HK-2 (cell line): Measurements from ENCODE around the gene NEK9.
"Not testable (repeated sequence)": the region's sequence is repeated elsewhere in the genome, so short reads cannot be mapped to it uniquely, and the experiment has no call there.

Source experiments
- DNase-seq: peaks from one replicate; pipeline ENCODE4 v3.0.0-alpha.2; 2018; ENCODE audit not compliant: unreplicated experiment

The NEK9 gene

DNA sequence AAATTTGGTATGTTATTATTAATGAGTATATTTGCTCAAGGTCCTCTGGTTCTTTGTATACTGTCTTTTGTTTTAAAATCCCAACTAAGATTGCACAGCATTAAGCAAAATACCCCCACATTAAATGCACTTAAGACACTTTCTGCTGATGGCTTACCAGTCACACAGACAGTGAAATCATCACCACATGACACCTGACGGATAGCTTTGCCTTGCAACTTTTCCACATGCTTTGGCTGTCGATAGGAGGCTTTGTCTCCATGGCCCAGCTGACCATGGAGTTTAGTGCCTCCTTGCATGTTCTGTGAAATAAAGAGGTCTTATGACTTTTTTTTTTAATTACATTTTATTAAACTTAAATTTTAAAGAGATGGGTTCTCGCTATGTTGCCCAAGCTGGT lies 19.7 kb downstream of the NEK9 start:
- DNase-seq: no peak

DNA sequence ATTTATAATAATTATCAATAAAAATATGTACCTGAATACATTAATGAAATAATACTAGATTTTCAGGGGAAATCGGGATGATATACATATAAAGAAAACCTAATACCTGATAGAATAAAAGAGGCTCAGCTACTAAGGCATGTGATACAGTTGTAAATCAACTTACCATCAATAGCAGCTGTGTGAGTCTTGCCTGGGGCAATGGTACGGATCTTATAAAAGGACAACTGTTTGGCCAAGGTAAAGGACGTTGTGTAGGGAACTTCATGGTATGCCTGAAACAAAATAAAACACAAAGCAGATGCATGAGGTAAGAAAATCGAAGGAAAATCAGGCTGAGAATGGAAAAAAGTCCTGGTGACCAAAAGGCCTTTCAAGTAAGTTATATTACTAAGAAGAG lies 25.4 kb downstream of the NEK9 start:
- DNase-seq: no peak

DNA sequence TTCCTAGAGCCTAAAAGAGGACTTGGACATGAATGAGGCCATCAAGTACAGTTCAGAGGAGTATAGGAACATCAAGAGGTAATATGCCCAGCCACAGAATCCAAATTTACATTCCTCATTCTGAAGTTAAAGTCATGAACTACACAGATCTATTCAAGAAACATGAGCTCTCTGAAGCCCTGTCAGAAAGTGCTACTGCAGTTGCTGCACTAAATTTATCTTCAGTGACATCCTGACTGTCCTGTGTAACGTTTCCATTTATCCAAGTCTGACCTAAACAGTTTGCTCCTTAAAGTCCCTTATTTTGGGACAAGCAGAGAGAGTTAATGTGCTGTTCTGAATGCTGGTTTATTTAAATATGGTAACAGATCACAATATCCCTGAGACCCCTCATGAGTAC lies 28.2 kb downstream of the NEK9 start:
- no peak for DNase-seq

DNA sequence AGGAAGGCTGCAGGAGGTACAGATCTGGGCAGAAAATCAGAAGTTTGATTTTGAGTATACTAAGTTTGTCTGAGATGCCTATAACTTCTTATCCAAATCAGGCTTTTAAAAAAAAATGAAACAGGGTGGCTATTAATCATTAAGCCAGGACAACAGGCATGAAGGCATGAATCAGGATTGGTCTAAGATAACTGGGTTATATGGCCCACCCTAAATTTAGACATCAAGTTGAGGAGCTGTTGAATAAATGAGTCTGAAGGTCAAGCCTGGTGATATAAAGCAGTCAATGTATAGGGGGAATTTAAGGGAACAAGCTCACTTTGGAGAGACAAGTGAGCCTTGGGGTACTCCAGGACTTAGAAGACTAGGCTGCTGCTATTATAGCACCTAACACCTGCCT lies 28.6 kb downstream of the NEK9 start:
- DNase-seq: no peak

DNA sequence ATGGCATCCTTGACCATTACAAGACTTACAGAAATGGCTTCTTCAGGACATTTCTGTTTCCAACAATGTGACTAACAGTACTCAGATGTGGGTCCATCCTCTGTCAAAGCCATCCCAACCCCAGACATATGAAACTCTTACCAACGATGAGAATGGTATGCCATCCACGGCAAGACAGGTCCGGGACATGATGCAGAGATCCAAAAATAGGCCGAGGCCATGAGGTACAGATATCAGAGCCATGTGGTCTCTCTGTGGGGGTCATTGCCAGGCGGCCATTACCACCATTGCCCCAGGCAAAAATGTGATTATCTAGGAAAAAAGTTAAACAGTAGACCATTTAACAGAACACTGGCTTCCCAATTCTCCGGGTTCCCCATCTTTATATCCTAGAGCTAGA lies 29.9 kb downstream of the NEK9 start:
- DNase-seq: no peak

DNA sequence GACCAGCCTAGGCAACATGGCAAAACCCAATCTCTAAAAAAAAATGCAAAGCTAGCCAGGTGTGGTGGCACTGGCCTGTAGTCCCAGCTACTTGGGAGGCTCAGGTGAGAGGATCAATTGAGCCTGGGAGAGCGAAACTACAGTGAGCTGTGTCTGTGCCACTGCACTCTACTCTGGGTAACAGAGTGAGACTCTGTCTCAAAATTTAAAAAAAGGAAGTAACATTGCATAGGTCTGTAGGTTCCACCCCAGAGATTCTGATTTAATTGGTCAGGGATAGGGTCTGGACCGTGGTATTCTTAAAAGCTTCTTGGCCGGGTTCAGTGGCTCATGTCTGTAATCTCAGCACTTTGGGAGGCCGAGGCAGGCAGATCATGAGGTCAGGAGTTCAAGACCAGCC lies 31.2 kb downstream of the NEK9 start:
- DNase-seq: no peak

DNA sequence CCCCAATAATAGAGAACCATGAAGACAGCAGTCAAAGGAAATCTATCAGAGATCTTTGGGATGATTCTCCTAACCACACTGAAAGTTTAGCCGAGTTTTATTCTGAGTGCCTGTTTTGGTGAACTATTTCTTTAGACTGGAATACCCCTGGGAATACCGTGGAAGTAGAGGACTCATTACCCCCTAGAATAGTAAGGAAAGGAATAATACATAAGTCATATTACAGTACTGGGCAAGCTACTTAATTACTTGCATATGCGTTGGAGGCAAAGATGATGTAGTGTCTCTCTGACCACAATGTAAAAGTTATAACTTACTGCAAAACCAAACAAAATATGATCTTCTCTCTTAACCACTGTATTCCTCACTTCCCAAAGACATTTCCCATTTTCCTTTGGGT lies 32.0 kb downstream of the NEK9 start:
- DNase-seq: no peak

DNA sequence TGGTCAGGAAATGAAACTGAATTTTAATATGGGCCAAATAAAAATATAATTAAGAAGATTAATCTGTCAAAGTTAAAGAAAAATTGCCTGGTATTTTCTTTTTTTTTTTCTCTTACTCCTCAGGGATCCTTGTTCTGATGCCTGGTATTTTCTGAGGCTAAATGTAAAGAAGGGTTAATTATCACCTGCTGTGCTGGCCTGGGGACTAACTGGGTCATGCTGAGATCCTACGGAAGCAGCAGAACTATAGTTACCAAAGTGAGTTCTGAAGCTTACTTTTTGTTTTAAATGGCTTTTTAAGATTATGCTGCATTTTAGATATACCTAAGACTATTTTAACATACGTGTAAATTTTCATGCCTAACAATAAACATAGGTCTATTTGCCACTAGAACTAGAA lies 34.1 kb downstream of the NEK9 start:
- DNase-seq: no peak

DNA sequence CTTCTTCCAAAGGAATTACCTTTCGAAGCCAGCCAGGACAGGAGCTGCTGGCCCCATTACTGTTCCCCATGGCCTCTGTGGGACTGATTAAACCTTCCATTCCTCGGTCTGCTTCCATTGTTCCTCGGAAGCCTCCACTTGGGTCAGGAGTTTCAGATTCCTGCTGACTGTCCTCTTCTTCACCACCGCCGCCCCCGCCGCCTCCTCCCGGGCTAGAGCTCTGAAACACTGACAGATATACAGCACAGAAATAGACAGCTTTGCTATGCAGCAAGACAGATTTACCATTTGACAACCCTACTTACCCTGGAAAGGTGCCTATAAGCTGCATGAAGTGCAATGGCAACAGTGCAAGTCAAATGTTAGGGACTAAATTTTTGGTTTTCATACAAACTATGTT lies 35.6 kb downstream of the NEK9 start:
- no peak for DNase-seq

DNA sequence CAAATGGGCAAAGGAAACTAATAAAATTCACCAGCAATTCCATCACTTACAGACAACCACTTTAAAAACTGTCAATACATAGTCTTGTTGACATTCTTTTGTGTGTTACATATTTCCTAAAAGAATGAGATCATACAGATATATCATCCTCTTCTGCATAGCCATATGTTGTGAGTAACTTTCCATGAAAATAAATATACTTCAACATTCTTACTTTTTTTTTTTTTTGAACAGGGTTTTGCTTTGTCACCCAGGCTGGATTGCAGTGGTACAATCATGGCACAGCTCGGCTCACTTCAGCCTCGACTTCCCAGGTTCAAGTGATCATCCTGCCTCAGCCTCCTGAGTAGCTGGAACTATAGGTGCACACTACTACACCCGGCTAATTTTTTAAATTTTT lies 36.5 kb downstream of the NEK9 start:
- DNase-seq: no peak

DNA sequence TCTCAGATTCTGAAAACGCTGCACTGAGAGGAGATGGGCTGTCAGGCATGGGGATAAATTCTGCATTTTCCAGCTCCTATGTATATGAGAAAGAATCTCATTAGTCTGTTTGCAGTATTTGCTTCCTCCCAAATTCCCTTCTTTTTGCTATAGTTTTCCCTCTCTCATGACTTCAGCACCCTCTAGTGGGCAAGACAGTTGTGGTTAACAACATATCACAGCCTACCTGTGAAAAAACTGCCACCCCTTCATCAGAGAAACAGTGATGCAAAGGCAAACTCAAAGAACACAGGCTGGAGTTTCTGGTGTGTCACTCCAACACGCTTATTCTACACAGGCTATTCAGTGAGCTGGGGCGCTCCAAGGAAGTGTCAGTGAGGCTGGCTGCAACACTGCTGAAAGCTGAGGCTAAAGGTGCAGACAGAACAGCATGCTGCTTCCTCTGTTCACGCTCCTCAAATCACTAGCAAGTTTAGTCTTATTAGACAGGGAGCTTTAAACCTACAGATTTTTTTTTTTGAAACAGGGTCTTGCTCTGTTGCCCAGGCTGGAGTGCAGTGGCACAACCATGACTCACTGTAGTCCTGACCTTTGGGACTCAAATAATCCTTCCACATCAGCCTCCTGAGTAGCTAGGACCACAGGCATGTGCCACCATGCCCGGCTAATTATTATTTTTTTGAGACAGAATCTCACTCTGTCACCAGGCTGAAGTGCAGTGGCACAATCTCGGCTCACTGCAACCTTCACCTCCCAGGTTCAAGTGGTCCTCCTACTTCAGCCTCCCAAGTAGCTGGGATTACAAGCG lies 38.1 kb downstream of the NEK9 start:
- DNase-seq: peak; percentile 21

DNA sequence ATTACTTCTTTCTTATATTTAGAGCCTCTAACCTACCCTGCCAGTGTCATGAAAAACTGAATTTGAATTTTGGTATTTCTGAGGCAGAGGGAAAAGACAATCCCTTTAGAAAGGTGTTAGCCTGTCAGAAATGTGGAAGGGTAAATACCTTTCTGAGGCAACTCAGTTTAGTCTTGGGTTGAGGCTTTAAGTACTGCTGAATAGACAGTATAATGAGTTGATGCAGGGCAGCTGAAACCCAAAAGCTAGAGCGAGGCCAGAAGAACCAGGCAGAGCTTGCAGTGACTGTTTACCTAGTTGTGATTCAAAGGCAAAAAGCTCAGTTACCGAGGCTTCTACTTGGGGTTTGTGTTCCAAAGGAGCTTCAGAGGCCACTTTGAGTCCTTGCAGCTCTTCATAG lies 38.7 kb downstream of the NEK9 start:
- no peak for DNase-seq

DNA sequence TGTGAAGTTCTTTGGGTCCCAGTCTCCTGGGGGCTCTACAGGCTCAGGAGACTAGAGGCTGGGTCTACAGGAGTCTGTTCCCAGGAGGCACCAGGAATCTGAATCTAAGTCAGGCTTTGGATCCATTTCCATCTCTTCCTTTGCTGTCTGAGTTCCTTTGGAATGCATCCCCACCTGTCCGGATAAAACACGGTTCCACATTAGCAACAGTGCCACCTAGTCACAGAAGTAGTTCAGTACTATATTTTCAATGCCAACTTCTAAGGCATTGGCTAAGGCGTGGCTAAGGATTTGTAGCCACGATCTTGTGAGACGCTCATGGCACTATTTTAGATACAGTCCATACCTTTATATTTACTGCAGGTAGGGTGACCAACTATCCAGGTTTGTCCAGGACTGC lies 42.3 kb downstream of the NEK9 start:
- no peak for DNase-seq

DNA sequence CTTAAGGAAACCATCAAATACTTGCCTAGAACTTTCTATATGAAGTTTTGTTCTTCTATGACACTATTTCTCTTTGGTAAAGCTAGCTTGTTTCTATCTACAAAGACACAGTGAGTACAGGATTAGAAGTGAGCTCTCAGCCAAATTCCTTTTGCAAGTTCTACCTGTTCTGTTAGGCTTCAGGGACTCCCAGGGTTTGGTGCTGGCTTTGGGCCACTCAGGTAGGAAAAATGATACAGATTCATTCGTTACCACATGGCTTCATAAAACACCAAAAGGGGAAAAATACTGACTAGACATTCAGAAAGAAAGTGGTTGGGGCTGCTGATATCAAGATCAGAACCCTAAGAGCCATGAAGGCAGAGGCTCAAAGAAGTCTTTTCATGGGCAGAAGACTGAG lies 43.6 kb downstream of the NEK9 start:
- DNase-seq: no peak

DNA sequence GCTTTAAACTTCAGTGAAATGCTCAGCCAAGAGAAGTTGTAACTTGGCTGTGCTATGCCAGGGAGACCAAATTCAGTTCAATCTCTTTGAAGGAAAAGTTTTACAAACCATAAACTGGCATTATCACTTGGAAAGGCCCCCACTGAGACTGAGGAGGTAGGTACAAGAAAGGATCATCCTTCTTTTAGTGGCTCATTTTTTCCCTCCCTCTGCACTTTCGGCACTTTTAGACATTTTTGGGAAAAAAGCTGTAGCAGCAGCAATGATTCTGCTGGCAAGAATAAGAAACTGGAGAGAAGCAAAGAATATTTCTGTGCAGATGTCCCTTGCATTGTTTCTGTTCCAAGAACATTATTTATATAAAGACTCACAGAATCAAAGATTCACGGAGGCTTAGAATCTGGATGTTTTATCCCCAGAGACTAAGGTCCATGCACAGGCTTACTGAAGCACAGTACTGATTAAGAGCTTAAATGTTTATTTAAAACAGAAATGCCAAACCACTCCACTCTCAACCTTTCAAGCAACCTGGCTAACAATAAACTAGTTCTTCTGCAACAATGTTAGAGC lies 45.1 kb downstream of the NEK9 start:
- no peak for DNase-seq

DNA sequence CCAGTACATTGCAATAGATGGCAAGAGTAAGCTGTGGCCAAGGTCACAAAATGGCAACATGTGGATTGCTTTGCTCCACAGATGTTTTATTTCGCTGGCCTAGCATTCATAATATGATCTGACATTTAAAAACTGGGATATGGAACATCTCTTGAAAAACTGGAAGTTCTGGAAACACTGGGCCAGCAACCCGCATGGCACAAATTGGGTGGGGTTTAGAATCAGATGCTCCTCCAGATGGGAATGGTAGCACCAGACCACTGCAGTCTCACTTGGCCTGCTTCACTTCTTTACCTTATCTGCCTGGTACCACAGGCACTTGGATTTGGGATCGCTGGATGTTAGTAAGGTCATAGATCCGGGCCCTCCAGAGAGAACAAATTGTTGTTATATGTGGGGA lies 47.3 kb downstream of the NEK9 start:
- DNase-seq: no peak

DNA sequence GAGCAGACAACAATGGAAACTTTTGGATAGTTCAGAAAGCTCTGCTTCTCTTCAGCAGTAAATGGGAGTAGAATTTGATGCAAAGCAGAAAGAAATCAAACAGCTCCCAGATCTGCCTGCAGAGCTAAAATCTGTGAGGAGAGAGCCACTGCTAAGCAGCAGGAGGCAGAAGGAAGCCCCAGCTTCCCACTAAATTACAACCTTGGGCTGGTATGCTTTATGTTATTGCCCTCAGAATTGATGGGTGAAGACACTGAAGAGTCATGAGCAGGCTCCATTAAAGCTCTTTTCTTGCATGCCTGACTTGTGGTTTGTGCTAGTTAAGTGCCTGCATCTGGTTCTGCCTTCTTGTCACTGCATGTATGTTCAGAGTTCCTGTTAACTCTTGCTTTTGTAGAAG lies 49.1 kb downstream of the NEK9 start:
- DNase-seq: no peak

DNA sequence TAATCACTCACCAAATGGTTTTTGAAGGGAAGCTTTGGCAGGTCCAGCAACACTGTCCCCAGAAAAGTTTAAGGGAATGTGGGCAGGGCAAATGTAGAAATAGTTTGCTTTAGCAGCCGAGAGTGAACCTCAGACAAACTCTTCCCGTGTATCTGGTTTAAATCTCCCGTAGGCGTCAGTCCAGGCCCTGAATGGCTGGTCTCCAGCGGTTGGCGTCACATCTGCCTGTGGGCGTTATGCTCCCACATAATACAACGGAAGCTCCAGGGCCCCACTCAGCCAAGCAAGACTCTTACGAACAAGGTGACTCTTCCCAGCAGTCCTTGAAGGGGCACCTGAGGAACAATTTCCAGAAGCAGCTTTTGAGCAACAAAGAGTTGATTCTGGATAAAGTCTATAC lies 56.5 kb downstream of the NEK9 start:
- DNase-seq: no peak

DNA sequence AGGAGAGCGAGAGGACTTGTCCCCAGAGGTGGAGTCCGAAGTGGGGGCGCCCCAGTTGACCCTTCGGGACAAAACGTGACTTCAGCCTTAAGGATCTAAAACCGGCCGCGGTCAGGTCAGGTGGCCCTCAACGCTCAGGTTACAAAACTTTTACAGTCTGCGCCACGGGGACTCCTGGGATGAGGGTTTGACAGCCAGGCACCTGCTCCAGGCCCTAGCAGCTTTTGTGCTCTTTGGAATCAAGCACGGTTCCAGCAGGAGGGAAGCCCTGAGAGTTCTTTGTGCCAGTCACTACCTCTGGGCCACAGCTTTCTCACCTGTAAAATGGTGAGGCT lies 57.1 kb downstream of the NEK9 start:
- no peak for DNase-seq

DNA sequence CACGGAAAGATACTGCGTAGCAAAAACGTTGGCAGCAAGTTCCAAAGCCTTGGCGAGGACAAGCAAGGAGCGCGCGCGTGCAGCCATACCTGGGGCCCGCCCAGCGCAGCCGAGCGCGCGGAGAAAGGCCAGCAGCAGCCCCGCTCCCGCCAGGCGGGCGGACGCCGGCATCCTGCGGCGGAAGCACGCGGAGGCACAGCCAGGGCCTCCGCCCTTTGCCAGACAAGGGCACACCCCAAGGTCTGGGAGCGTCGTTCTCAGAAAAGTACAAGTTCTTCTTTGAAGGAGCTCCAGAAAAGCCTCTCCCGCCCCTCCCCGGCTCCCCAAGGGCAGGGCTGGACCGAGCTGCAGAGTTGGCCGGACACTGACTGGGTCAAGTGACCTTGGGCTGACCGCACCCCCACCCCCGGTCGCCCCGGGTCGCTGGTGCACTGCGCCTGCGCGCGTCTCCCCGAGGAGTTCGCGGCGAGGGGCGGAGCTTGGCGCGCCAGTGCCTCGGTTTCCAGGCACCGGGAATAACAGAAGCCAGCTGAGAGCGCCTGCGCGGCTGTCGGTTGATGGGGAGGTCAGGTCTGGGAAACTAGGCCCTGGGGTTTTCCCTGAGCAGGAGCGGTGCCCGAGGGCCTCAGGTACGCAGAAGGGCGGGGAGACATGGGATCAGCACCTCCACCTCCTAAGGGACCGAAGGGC lies 57.6 kb downstream of the NEK9 start, which contains the start of gene ZC2HC1C:
TSS of gene ZC2HC1C (plus strand) at position 521 of the 690 bp plus-strand sequence. CDS start 933 bp downstream, outside the sequence.
- peak; percentile 96 for DNase-seq

DNA sequence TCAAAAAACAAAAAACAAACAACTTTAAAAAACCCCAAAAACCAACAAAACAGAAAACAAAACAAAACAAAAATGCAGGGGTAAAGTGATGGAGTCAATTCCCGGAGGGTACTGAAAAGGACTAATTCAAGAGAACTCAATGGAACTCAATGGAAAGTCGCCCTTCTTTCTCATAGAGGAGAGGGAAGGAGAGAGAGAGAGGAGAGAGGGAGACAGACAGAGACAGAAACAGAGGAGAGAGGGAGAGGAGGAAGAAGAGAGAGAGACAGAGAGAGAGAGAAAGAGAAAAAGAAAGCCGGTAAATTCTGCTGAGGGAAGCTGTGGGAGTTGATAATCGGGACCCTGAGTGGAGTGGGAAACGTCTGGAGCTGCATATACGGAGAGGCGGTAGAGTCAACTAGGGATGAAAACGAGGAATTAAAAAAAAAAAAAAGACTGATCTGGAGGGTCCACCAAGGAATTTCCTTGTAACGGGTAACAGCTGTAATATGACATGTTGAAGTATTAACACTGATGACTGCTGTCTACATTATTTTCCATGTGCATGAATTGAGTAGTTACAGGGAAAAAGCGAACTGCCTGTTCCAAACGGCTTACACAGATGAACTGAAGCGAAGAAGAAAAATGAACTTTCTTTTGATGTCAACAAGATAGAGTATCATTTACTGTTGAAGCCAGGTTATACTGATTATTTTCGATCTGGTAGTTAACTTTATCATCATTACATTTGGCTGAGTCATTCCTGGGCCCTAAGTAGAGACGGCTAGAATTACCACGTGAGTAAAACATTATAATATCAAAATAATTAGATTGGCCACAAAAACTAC lies 58.3 kb downstream of the NEK9 start:
- DNase-seq: no peak

DNA sequence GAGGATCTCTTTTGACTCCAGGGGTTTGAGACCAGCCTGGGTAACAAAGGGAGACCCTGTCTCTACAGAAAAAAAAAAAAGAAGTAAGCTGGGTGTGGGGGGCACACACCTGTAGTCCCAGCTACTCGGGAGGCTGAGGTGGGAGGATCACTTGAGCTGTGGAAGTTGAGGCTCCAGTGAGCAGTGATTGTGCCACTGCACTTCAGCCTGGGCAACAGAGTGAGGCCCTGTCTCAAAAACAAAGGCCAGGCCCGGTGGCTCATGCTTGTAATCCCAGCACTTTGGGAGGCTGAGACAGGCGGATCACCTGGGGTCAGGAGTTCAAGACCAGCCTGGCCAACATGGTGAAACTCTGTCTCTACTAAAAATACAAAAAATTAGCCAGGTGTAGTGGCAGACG lies 59.1 kb downstream of the NEK9 start:
- DNase-seq: not testable (repeated sequence)
